Common myeloid progenitor, CD34-positive (primary cell): ENCODE measurements around the gene ZNF644.

Source experiments
- CTCF ChIA-PET: fragments of 350-600 bp; sonication (Branson Sonifier 250); formaldehyde crosslinking; loops from one replicate; lab custom pipeline; 2021; ENCODE audit warnings: antibody characterized with exemption; lab: Charles Lee
- POLR2A ChIA-PET: fragments of 350-600 bp; sonication (Branson Sonifier 250); formaldehyde crosslinking; loops from one replicate; lab custom pipeline; 2021; ENCODE audit warnings: antibody characterized with exemption; lab: Charles Lee
- DNase-seq, 3 donors: peaks; one replicate each; pipeline versions ENCODE4 v3.0.0 to v3.0.0-alpha.2; 2013
- H3K27ac ChIP-seq, 2 experiments: 1 replicate in 1 of 2; 2 replicates in 1 of 2; pipeline ENCODE4 v1.7.0; 2013; ENCODE audit warnings: inconsistent platforms in 2 of 2, low read length in 2 of 2, mild to moderate bottlenecking in 2 of 2, low read depth in 1 of 2, moderate library complexity in 1 of 2; ENCODE audit not compliant: severe bottlenecking in 2 of 2, insufficient read depth in 1 of 2, poor library complexity in 1 of 2
- H3K27me3 ChIP-seq, 5 experiments: replicated peaks in 2 of 5; 1 replicate in 3 of 5; 2 replicates in 2 of 5; pipeline versions ENCODE4 v1.6.1 to v1.7.0; 2013; ENCODE audit warnings: low read length in 4 of 5, mild to moderate bottlenecking in 2 of 5, moderate library complexity in 2 of 5, inconsistent platforms in 1 of 5; ENCODE audit not compliant: insufficient read depth in 5 of 5, control insufficient read depth in 4 of 5
- H3K36me3 ChIP-seq, 4 experiments: 1 replicate in 2 of 4; 2 replicates in 2 of 4; pipeline versions ENCODE4 v1.6.1 to v1.7.0; 2013; ENCODE audit warnings: low read length in 3 of 4, control low read depth in 1 of 4, mild to moderate bottlenecking in 1 of 4; ENCODE audit not compliant: control insufficient read depth in 4 of 4, insufficient read depth in 4 of 4
- H3K4me1 ChIP-seq, 4 experiments: 1 replicate in 3 of 4; 2 replicates in 1 of 4; pipeline versions ENCODE4 v1.6.1 to v1.7.1; 2013; ENCODE audit warnings: low read length in 3 of 4, mild to moderate bottlenecking in 3 of 4, control low read depth in 1 of 4, inconsistent platforms in 1 of 4, moderate library complexity in 1 of 4; ENCODE audit not compliant: control insufficient read depth in 4 of 4, insufficient read depth in 4 of 4; ENCODE audit errors: control extremely low read depth in 1 of 4
- H3K4me3 ChIP-seq, 7 experiments: 1 replicate in 4 of 7; 2 replicates in 3 of 7; pipeline versions ENCODE4 v1.5.1 to v1.7.0; 2013; ENCODE audit warnings: mild to moderate bottlenecking in 7 of 7, low read length in 6 of 7, moderate library complexity in 6 of 7, inconsistent platforms in 2 of 7, low read depth in 2 of 7, control low read depth in 1 of 7; ENCODE audit not compliant: insufficient read depth in 4 of 7, control insufficient read depth in 1 of 7; ENCODE audit errors: extremely low read depth in 1 of 7
- H3K9me3 ChIP-seq, 5 experiments: 1 replicate in 4 of 5; 2 replicates in 1 of 5; pipeline versions ENCODE4 v1.6.1 to v1.7.1; 2013; ENCODE audit warnings: low read length in 4 of 5, mild to moderate bottlenecking in 2 of 5, inconsistent platforms in 1 of 5, low read depth in 1 of 5, moderate library complexity in 1 of 5; ENCODE audit not compliant: control insufficient read depth in 4 of 5, insufficient read depth in 2 of 5; ENCODE audit errors: control extremely low read depth in 1 of 5
- WGBS: methylation state at CpG from one replicate; pipeline ENCODE4 v1.1.5; 2013; ENCODE audit not compliant: insufficient coverage; 5-methylcytosine and 5-hydroxymethylcytosine counted together

The ZNF644 gene

GRCh38 chr1:90993245-90993644 is 28.6 kb downstream of the ZNF644 start:
- no peak overlapping the region for H3K27ac ChIP-seq
- no peak overlapping the region for H3K4me3 ChIP-seq
- H3K27me3 ChIP-seq = no peaks in the 10 kb centered on the region
- no peak for DNase-seq
- H3K36me3 ChIP-seq = peaks cover 0 to 63% (median 25%) of the 10 kb centered on the region in 4 experiments
- H3K4me1 ChIP-seq = no peaks in the 10 kb centered on the region
- peaks cover 7 to 68% (median 21%) of the 10 kb centered on the region in 5 experiments for H3K9me3 ChIP-seq
- CTCF ChIA-PET = interaction anchor here (0.7 kb wide), 1 partner anchor 20 kb away, joined by 3 read pairs; no protein-coding TSS in a partner anchor
- WGBS = 90% methylated on average over 2 of the region's 2 CpGs
- POLR2A ChIA-PET = no interaction called here

DNA sequence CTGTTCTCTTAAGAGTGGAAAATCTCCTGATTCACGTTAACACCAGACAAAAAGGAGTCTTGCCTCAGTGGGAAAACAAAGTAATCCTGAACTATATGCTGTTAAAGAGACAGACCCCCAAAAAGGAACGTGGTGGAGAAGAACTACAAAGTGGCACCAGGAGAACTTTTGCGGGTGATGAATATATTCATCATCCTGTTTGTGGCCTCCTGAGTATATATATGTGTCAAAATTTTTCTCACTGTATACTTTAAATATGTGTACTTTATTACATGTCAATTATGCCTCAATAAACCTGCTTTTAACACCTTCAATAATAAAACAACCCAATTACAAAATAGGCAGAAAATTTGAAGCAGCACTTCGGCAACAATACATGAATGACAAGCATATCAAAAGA is 31.1 kb downstream of the ZNF644 start:
- 100% methylated on average over 1 of the region's 4 CpGs for WGBS
- ChIA-PET POLR2A (no interaction called here), CTCF (no interaction called here)
- H3K27me3 ChIP-seq = no peaks in the 10 kb centered on the region
- DNase-seq = no peak
- peaks cover 0 to 47% (median 21%) of the 10 kb centered on the region in 4 experiments for H3K36me3 ChIP-seq
- H3K9me3 ChIP-seq = peaks cover 3 to 52% (median 6%) of the 10 kb centered on the region in 5 experiments
- peaks cover 0 to 11% (median 3%) of the 10 kb centered on the region in 4 experiments for H3K4me1 ChIP-seq
- no peak overlapping the region for H3K27ac ChIP-seq
- no peak overlapping the region for H3K4me3 ChIP-seq

DNA sequence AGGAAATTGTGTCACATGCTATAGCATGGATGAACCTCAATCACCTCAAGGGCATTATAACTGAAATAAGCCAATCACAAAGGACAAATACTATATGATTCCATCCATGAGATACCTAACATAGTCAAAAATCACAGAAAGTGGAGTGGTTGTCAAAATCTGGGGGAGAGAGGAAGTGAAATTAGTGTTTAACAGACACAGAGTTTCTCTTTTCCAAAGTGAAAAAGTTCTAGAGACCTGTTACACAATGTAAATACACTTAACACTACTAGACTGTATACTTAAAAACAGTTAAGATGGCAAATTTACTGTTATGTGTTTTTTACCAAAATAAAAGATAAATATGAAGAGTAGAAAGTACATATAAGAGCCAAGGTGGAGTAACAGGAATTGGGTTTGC is 31.8 kb downstream of the ZNF644 start:
- Histone ChIP-seq H3K9me3 (peaks cover 3 to 46% (median 6%) of the 10 kb centered on the region in 5 experiments), H3K36me3 (peaks cover 0 to 47% (median 21%) of the 10 kb centered on the region in 4 experiments), H3K27me3 (no peaks in the 10 kb centered on the region), H3K4me3 (no peak overlapping the region), H3K4me1 (peaks cover 0 to 11% (median 3%) of the 10 kb centered on the region in 4 experiments), H3K27ac (no peak overlapping the region)
- POLR2A ChIA-PET = no interaction called here
- CTCF ChIA-PET = no interaction called here
- no peak for DNase-seq

DNA sequence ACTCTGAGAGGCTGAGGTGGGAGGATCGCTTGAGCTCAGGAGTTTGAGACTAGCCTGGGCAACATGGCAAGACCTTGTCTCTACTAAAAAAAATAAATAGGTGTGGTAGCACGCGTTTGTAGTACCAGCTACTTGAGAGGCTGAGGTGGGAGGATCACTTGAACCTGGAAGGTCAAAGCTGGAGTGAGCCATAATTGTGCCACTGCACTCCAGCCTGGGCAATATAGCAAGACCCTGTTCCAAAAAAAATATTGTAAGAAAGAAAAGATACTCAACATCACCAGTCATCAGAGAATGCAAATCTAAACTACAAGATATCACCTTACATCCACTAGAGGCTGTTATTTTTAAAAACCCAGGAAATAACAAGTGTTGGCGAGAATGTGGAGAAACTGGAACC is 32.5 kb downstream of the ZNF644 start:
- 100% methylated on average over 1 of the region's 4 CpGs for WGBS
- no peak overlapping the region for H3K27ac ChIP-seq
- POLR2A ChIA-PET = no interaction called here

GRCh38 chr1:90987841-90988240 is 34.0 kb downstream of the ZNF644 start:
- Histone ChIP-seq H3K27me3 (no peaks in the 10 kb centered on the region), H3K27ac (no peak overlapping the region), H3K4me3 (no peak overlapping the region), H3K9me3 (peaks cover under 1 to 34% (median 4%) of the 10 kb centered on the region in 5 experiments), H3K36me3 (peaks cover 0 to 40% (median 13%) of the 10 kb centered on the region in 4 experiments), H3K4me1 (peaks cover 0 to 14% (median 6%) of the 10 kb centered on the region in 4 experiments)
- no peak for DNase-seq
- no CpG with 5 or more reads among the region's 2 CpGs for WGBS
- POLR2A ChIA-PET = no interaction called here
- CTCF ChIA-PET = no interaction called here

More for the DNA sequence above, 32.5 kb downstream of the ZNF644 start:
- peaks cover 3 to 39% (median 4%) of the 10 kb centered on the region in 5 experiments for H3K9me3 ChIP-seq
- peaks cover 0 to 11% (median 3%) of the 10 kb centered on the region in 4 experiments for H3K4me1 ChIP-seq
- H3K27me3 ChIP-seq = no peaks in the 10 kb centered on the region
- DNase-seq = no peak
- peaks cover 0 to 41% (median 17%) of the 10 kb centered on the region in 4 experiments for H3K36me3 ChIP-seq
- H3K4me3 ChIP-seq = no peak overlapping the region
- CTCF ChIA-PET = no interaction called here

GRCh38 chr1:90986953-90987352 is 34.9 kb downstream of the ZNF644 start:
- POLR2A ChIA-PET = no interaction called here
- peak; percentile 11 to 64 (median 46) for DNase-seq

GRCh38 chr1:90977522-90977921 is 44.3 kb downstream of the ZNF644 start:
- POLR2A ChIA-PET = no interaction called here
- Histone ChIP-seq H3K9me3 (peaks cover 0 to 5% (median 0%) of the 10 kb centered on the region in 5 experiments), H3K36me3 (peaks cover 9 to 33% (median 21%) of the 10 kb centered on the region in 4 experiments), H3K27me3 (no peaks in the 10 kb centered on the region), H3K4me1 (no peaks in the 10 kb centered on the region), H3K27ac (no peak overlapping the region), H3K4me3 (no peak overlapping the region)
- CTCF ChIA-PET = no interaction called here
- no CpG with 5 or more reads among the region's 1 CpG for WGBS
- DNase-seq = no peak

More at GRCh38 chr1:90986953-90987352, 34.9 kb downstream of the ZNF644 start:
- peak overlapping the region in 1 of 7 experiments; percentile 7 for H3K4me3 ChIP-seq
- WGBS = no CpG with 5 or more reads among the region's 2 CpGs
- H3K4me1 ChIP-seq = peaks cover 0 to 14% (median 6%) of the 10 kb centered on the region in 4 experiments
- peaks cover 0 to 34% (median 13%) of the 10 kb centered on the region in 4 experiments for H3K36me3 ChIP-seq
- peaks cover 0 to 31% (median 4%) of the 10 kb centered on the region in 5 experiments for H3K9me3 ChIP-seq
- CTCF ChIA-PET = no interaction called here
- H3K27me3 ChIP-seq = no peaks in the 10 kb centered on the region
- H3K27ac ChIP-seq = no peak overlapping the region
